ENCODE data around the gene C14orf132.
"Not testable (repeated sequence)": the region's sequence is repeated elsewhere in the genome, so short reads cannot be mapped to it uniquely, and the experiment has no call there.

C14orf132 gene

DNA sequence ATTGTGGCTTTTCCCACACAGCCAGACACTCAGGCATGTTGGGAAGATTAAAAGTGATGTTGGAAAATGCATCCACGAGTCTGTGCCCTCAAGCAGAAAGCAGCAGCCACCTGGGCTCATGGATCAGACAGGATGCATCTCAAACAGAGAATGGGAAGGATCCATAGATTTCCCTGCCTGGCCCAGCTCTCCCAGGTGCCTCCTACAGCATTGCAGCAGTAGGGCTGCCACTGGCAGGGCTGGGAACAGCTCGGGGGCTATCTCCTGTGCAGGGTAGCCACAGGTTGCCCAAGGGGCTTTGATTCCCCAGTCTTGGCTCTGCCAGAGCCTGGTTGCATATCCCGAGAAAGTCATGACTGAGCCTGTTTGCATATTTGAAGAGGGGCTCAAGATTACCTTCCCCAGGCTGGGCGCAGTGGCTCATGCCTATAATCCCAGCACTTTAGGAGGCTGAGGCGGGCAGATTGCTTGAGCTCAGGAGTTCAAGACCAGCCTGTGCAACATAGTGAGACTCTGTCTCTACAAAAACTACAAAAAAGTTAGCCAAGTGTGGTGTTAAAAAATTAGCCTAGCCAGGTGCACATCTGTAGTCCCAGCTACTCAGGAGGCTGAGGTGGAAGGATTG is 19.5 kb downstream of the C14orf132 start:
- DNase-seq: no peak

GRCh38 chr14:96059519-96060135 is 20.5 kb downstream of the C14orf132 start:
- DNase-seq: no peak

DNA sequence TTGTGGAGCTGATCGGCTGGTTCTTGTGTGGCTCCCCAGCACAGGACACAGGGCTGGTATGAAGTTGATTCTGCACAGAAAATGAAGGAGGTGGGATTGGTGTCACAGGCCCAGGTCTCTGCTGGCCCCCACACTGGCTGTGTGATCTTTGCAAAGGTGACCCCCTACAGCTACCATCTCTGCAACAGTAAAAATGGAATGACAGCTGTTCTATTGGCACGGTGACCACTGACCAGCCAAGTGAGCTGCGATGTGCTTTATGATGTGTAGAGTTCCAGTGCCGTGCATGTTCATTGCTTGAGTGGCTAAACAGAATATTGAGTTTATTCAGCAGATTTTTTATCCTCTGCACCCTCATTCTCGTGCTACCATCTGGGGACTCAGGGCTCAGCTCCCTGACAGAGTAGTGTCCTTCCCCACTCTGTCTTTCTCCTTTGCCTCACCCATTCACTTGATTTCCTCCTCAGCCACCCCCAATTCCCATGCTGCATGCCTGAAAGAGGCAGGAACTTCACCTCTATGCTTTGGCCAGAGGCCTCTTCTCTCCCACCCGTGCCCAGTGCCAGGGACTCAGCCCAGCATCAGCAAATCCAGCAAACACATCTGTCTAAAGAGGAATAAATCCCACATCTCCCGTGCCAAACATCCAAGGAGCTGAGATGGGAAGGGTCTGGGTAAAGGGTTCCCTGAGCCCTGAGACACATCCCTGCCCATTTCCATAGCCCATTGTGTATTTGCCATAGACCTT is 21.2 kb downstream of the C14orf132 start:
- DNase-seq: no peak

DNA sequence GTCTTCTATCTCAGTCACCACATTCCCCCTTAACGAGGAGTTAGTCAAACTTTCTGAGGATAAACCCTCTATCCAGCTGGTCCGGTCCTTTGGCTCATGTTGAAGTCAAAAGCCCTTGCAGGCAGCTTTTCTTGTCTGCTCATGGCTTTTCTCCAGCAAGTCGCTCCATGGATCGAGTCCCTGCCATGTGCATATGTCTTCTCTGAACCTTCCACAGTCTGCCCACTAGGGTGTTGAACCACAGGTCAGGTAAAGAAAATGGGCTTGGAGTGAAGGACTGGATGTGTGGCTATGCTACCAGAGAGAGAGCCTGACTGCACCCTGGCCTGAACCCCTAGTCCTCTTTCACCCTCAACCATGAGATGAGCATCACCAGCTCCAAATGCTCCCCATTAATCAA is 22.8 kb downstream of the C14orf132 start:
- no peak for DNase-seq

- no peak for DNase-seq
Observed at GRCh38 chr14:96062506-96062905, 23.3 kb downstream of the C14orf132 start.

DNA sequence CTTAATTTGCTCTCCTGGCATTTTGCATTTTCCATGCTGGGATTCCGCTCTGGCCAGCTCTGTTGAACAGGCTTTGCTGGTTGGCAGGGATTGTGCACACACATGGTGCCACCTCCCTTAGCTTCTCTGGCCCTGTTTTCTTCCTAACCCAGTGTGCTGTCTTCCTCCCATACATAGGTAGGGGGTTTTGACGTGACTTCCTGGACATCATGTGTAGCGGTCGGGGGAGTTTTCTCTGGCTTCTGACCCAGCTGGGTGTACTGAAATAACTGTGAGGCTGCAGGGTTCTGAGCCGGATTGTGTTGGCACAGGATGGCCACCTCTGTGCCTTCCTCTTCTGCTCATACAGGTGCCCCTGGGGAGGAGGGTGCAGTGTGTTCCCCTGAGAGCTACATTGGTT is 25.7 kb downstream of the C14orf132 start:
- DNase-seq: no peak

DNA sequence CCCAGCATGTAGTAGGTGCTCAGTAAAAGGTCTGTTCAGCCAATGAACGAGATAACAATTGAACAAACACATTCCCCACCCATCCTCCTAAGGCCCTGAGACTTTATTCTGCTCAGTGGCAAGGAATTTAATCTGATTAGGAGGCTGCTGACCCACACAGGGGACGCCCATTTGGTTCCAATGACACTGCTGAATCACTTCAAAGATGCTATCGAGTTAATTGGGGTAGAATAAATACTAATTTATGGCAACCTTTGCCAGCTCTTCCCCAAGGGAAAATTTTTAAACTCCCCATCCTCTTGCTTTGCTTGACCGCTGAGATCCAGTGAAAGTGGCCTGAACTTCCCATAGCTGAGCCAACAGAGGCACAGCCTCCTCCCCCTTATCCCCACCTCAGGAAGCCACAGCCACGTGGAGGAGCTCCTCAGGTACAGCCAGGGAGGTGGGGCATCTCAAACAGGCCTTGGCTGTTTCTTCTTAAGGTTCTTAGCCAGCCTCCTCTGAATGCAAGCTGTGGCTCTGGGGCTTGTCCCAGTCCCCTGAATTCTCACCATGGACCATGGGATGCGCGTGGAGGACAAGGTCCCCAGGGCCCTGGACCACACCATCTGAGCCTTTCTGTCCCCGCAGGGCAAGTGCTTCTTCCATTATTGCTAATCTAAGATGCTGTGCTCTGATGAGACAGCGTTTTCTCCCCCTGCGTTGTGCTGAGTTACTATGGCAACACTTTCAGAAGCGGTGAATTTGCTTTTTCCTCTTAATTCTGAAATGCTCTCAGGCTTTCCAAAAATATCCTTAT is 26.7 kb downstream of the C14orf132 start:
- DNase-seq: no peak

- no peak for DNase-seq
Observed at GRCh38 chr14:96066976-96067375, 27.8 kb downstream of the C14orf132 start.

- DNase-seq: no peak
Observed at GRCh38 chr14:96067985-96068930, 29.1 kb downstream of the C14orf132 start.

GRCh38 chr14:96069421-96069820 is 30.3 kb downstream of the C14orf132 start:
- no peak for DNase-seq

DNA sequence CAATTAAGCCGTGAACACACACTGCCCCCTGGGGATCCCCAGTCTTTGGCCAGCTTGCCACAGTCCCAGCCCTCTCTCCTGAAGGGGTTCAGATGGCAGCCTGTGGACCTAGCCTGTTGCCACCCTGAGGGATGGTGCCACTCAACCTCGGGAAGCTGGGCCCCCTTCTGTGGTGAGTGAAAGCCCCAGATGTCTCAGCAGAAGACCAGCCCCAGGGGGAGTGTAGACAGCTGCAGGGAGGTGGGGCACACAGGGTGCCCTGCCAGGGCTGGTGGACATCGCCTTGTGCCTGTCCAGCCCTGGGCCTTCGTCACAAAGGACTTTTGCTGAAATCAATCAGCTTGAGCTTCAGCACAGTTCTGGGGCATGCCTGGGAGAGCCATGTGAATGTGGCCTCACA is 32.4 kb downstream of the C14orf132 start:
- DNase-seq: no peak

DNA sequence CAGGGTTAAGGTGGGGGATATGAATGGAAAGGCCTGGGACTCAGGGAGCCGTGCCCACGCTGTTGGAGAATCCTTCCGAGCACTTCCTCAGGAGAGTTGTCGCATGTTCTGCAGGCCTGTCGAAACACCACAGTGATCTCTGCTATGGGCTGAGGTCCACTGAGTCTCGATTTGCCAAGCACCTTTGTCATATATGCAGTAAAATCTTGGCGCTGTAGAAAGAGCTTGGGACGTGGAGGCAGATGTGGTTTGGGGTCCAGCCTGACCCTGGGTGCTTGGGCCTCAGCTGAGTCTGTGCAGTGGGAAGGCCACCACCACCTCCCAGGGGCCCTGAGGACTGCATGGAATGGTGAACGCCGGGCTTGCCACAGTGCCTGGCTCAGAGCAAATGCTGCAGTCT is 32.9 kb downstream of the C14orf132 start:
- DNase-seq: no peak

DNA sequence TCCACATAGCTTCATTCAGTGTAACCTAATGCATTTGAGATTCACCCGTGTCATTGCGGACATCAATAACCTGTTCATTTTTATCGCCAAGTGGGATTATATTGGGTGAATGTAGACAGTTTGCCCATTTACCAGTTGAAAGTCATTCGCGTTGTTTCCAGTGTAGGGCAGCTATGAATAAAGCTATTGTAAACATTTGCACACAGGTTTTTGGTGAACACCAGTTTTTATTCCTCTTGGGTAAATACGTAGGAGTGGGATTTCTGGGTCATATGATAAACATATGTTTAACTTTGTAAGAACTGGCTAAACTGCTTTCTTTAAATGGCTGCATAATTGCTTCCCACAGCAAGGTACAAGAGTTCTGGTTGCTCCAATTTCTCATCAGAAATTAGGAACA is 33.6 kb downstream of the C14orf132 start:
- DNase-seq: no peak

DNA sequence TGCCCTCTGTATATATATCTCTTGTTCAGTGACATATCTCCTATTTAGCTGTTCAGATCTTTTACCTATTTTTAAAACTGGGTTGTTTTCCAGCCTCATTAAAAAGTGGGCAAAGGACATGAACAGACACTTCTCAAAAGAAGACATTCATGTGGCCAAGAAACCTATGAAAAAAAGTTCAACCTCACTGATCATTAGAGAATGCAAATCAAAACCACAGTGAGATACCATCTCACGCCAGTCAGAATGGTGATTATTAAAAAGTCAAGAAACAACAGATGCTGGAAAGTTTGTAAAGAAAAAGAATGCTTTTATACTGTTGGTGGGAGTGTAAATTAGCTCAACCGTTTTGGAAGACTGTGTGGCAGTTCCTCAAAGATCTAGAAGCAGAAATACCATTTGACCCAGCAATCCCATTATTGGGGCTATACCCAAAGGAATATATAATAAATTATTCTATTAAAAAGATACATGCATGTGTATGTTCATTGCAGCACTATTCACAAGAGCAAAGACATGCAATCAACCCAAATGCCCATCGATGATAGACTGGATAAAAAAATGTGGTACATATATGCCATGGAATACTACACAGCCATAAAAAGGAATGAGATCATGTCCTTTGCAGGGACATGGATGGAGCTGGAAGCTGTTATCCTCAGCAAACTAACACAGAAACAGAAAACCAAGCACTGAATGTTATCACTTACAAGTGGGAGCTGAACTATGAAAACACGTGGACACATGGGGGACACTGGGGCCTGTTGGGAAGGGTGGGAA is 34.3 kb downstream of the C14orf132 start:
- not testable (repeated sequence) for DNase-seq

DNA sequence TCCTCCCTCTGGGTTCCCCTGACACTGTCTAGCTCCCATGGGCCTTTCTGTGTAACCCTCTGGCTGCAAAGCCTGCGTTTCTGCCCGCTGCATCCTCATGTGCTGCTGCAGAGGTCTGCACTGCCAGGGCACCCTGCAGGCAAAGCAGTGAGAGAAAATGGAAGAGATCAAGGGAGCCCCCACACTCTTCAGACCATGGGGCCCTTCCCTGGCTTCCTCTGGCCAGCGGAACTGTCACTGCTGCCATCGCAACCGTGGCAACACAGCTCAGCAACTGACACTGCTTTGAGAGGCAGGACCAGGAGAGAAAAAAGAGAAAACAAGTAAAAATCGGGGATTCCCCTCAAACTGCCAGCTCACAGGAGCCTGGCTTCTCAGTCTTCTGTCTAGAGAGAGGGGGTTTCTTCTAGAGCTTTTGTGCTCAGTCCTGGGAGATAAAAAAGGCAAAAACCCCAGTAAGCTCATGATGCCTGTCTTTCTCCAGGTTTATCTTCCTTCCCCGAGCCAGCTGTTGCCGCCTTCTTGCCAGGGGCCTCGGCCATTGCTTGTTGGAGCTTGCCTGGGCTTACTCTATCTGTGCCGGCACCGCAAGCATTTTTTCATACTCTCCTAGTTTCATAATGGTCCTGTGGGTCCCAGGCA is 38.9 kb downstream of the C14orf132 start:
- no peak for DNase-seq

DNA sequence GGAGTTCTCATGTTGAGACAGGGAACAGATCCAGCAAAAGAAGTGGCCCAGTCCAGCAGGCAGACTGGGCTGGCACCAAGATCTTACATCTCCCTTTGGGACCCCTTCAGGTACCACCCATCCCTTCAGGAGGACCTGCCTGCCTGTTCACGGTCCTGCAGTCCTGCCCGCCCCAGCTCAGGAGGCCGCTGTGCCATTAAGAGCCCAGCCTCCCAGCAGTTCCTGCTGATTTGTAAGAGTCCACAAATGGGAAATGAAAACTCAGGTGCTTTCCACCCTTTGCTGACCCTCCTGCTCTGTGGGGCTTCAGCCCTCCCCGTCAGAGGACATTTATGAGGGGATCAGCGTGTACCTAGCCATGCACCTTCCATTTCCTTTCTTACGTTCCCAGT is 39.5 kb downstream of the C14orf132 start:
- no peak for DNase-seq

GRCh38 chr14:96079066-96079465 is 39.9 kb downstream of the C14orf132 start:
- DNase-seq: no peak

- DNase-seq: no peak
Observed at GRCh38 chr14:96080571-96080970, 41.4 kb downstream of the C14orf132 start.

- DNase-seq: no peak
Observed at GRCh38 chr14:96081224-96081623, 42.1 kb downstream of the C14orf132 start.

DNA sequence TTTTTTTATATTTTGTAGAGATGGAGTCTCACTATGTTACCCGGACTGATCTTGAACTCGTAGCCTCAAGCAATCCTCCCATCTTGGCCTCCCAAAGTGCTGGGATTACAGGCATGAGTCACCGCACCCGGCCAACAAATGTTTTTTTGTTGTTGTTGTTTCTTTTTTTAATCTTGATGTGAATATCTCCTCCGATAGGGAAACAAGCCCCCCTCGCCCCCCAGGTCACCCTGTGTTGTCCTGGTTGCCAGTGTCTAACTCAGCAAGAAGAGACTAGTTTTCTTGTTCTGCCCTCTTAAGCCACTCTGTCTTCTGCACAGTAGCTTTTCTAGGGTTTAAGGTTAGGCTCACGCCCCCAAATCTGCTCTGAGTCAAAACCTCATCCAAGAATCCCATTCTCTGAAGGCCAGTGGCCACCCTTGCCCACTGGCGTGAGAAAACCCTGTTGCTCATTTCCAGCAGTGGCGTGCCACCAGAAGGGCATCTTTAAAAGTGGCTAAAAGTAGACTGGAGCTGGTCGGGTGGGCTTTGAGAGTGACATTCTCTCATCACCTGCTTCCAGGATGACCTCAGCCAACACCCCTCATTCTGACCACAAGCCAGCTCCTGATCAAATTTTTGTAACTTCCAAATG is 42.7 kb downstream of the C14orf132 start:
- no peak for DNase-seq

Data from right kidney (tissue), 1 donor.